IMR-90 (cell line): ENCODE results near the gene FBXO3.

Source experiments
- MAFK ChIP-seq: IDR thresholded peaks from 2 replicates; pipeline ENCODE4 v1.6.1; 2012; ENCODE audit warnings: low read depth, low read length, improper control_type of control experiment
- MAZ ChIP-seq: IDR thresholded peaks from 2 replicates; pipeline ENCODE4 v1.6.1; 2012; ENCODE audit warnings: low read depth, mild to moderate bottlenecking, low read length, improper control_type of control experiment, moderate library complexity, borderline replicate concordance
- NFE2L2 ChIP-seq: fragments of 150-350 bp; IDR thresholded peaks from 2 replicates; pipeline ENCODE4 v1.6.1; 2016; ENCODE audit warnings: low read depth, mild to moderate bottlenecking, low read length
- POLR2A ChIP-seq: IDR thresholded peaks from 2 replicates; pipeline ENCODE4 v1.6.1; 2012; ENCODE audit warnings: mild to moderate bottlenecking, low read depth, low read length
- RFX5 ChIP-seq: IDR thresholded peaks from 2 replicates; pipeline ENCODE4 v1.8.0; 2012; ENCODE audit warnings: low read depth, mild to moderate bottlenecking, low read length, moderate library complexity
- SMC3 ChIP-seq: fragments of 150-350 bp; IDR thresholded peaks from 2 replicates; pipeline ENCODE4 v1.6.1; 2016; ENCODE audit warnings: low read depth, mild to moderate bottlenecking, antibody characterized with exemption, low read length, moderate library complexity
- TF ChIP-seq, protein P1 (sequence below): conservative IDR thresholded peaks from 2 replicates; pipeline ENCODE4 v1.5.1; 2012; ENCODE audit warnings: mild to moderate bottlenecking, low read depth, low read length, improper control_type of control experiment
- TF ChIP-seq, protein P2 (sequence below): fragments of 150-350 bp; IDR thresholded peaks from 2 replicates; pipeline ENCODE4 v1.6.1; 2017; ENCODE audit warnings: mild to moderate bottlenecking, antibody characterized with exemption, low read length, low read depth

DNA sequence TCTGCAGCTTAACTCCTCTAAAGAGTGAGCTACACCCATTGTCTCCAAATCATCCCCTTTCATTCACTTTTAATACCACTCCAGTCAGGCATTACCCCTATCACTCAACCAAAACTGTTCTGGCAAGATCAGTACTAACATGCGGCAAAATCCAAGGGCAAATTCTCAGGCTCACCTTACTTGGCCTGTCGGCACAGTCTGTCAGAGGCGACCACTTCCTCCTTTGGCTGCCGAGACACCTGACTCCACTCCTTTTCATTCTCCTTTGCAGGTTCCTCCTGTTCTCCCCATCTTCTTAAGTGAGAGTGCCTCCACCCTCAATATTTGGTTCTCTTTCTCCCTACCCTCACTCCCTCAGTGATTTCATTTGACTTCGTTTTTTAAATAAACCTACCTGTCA is 77.9 kb downstream of the FBXO3 start:
- TF ChIP-seq, protein P1, sequence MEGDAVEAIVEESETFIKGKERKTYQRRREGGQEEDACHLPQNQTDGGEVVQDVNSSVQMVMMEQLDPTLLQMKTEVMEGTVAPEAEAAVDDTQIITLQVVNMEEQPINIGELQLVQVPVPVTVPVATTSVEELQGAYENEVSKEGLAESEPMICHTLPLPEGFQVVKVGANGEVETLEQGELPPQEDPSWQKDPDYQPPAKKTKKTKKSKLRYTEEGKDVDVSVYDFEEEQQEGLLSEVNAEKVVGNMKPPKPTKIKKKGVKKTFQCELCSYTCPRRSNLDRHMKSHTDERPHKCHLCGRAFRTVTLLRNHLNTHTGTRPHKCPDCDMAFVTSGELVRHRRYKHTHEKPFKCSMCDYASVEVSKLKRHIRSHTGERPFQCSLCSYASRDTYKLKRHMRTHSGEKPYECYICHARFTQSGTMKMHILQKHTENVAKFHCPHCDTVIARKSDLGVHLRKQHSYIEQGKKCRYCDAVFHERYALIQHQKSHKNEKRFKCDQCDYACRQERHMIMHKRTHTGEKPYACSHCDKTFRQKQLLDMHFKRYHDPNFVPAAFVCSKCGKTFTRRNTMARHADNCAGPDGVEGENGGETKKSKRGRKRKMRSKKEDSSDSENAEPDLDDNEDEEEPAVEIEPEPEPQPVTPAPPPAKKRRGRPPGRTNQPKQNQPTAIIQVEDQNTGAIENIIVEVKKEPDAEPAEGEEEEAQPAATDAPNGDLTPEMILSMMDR: no peak
- TF ChIP-seq NFE2L2: no peak
- TF ChIP-seq MAFK: no peak
- TF ChIP-seq SMC3: no peak
- TF ChIP-seq, protein P2, sequence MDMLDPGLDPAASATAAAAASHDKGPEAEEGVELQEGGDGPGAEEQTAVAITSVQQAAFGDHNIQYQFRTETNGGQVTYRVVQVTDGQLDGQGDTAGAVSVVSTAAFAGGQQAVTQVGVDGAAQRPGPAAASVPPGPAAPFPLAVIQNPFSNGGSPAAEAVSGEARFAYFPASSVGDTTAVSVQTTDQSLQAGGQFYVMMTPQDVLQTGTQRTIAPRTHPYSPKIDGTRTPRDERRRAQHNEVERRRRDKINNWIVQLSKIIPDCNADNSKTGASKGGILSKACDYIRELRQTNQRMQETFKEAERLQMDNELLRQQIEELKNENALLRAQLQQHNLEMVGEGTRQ: no peak
- no peak for TF ChIP-seq POLR2A
- no peak for TF ChIP-seq RFX5
- TF ChIP-seq MAZ: no peak
